HEK293 (cell line): Measurements from ENCODE around the gene LSM2.
"Not testable (repeated sequence)": the region's sequence is repeated elsewhere in the genome, so short reads cannot be mapped to it uniquely, and the experiment has no call there.

Source experiments
- CTCF ChIP-seq: fragments of 450-650 bp; formaldehyde crosslinking; IDR thresholded peaks from 2 replicates; pipeline ENCODE4 v1.5.1; 2016; ENCODE audit warnings: missing biosample characterization, missing genetic modification characterization
- ZBTB10 ChIP-seq: fragments of 450-650 bp; formaldehyde crosslinking; IDR thresholded peaks from 2 replicates; pipeline ENCODE4 v1.5.1; 2016; ENCODE audit warnings: missing biosample characterization, missing genetic modification characterization
- ZNF24 ChIP-seq: fragments of 450-650 bp; formaldehyde crosslinking; IDR thresholded peaks from 2 replicates; pipeline ENCODE4 v1.5.1; 2016; ENCODE audit warnings: missing biosample characterization, missing genetic modification characterization

DNA sequence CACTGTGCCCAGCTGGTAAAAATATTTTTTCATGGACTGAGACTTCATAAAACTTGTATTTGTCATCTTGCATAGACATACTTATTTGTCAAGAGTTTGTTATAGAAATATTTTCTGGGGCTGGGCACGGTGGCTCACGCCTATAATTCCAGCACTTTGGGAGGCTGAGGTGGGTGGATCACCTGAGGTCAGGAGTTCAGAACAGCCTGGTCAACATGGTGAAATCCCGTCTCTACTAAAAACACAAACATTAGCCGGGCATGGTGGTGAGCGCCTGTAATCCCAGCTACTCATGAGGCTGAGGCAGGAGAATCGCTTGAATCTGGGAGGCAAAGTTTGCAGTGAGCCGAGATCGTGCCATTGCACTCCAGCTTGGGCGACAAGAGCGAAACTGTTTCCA, 1.8 kb upstream of the LSM2 start:
- not testable (repeated sequence) for TF ChIP-seq CTCF, ZBTB10, ZNF24 (tag by site-specific recombination)
